ENCODE results near the gene F2. TPM values are rescaled to one million over a fixed set of nuclear protein-coding genes. Genes with fewer than 3 reads are reported as not detected.

Gene F2
- total RNA-seq, 1 donor from 2014 or later, result 0.19 TPM

GRCh38 chr11:46726206-46726862, 7.3 kb downstream of the F2 start:
- H3K36me3 Mint-ChIP-seq (ENCODE audit: unreplicated experiment), result no peaks in the 10 kb centered on the region
- no peak for DNase-seq (ENCODE audit: extremely low spot score, unreplicated experiment)
- no peak overlapping the region for H3K27ac Mint-ChIP-seq (ENCODE audit: unreplicated experiment)
- H3K9me3 Mint-ChIP-seq (ENCODE audit: unreplicated experiment), result no peaks in the 10 kb centered on the region
- TF ChIP-seq CTCF (IDR thresholded peaks at IDR 0.05), result no peak
- no peak overlapping the region for H3K4me3 Mint-ChIP-seq (ENCODE audit: unreplicated experiment)
- H3K27me3 Mint-ChIP-seq (ENCODE audit: unreplicated experiment), result no peaks in the 10 kb centered on the region
- no peaks in the 10 kb centered on the region for H3K4me1 Mint-ChIP-seq (ENCODE audit: unreplicated experiment)

DNA sequence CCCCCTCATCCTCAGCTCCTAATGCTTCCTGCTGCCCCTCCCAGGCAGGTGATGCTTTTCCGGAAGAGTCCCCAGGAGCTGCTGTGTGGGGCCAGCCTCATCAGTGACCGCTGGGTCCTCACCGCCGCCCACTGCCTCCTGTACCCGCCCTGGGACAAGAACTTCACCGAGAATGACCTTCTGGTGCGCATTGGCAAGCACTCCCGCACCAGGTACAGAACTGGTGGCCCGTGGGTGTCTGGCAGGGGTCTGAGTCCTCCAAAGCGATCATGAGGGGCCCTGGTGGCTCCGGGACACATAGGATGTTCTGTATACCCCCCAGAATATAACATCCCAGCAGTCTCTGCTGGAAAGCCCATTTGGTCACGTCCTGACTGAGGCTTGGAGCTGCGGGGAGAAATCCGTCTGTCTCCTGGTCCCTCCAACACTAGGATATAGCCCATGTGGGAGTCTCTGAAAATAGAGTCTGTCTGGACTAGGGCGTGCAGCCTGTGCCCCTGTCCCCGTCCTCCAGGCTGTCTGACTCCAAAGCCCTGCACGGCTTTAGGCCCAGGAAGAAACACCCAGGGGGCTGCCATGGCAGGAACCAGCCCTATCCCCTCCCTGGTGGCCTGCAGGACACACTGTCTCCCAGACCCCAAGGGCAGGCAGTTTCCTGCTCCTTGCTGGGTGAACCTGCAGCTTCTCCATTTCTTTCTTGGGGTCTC, 9.1 kb downstream of the F2 start:
- H3K27ac Mint-ChIP-seq (ENCODE audit: unreplicated experiment), result no peak overlapping the region
- H3K36me3 Mint-ChIP-seq (ENCODE audit: unreplicated experiment), result no peaks in the 10 kb centered on the region
- TF ChIP-seq CTCF (IDR thresholded peaks at IDR 0.05), result no peak
- H3K4me1 Mint-ChIP-seq (ENCODE audit: unreplicated experiment), result no peaks in the 10 kb centered on the region
- H3K27me3 Mint-ChIP-seq (ENCODE audit: unreplicated experiment), result no peaks in the 10 kb centered on the region
- no peaks in the 10 kb centered on the region for H3K9me3 Mint-ChIP-seq (ENCODE audit: unreplicated experiment)
- no peak for DNase-seq (ENCODE audit: extremely low spot score, unreplicated experiment)
- H3K4me3 Mint-ChIP-seq (ENCODE audit: unreplicated experiment), result no peak overlapping the region

- DNase-seq (ENCODE audit: extremely low spot score, unreplicated experiment), result no peak
- Mint-ChIP-seq H3K27me3 (ENCODE audit: unreplicated experiment) (no peaks in the 10 kb centered on the region), H3K4me3 (ENCODE audit: unreplicated experiment) (no peak overlapping the region), H3K9me3 (ENCODE audit: unreplicated experiment) (no peaks in the 10 kb centered on the region), H3K27ac (ENCODE audit: unreplicated experiment) (no peak overlapping the region), H3K36me3 (ENCODE audit: unreplicated experiment) (no peaks in the 10 kb centered on the region), H3K4me1 (ENCODE audit: unreplicated experiment) (no peaks in the 10 kb centered on the region)
- TF ChIP-seq CTCF (IDR thresholded peaks at IDR 0.05), result no peak
These were observed 9.6 kb downstream of the F2 start for GRCh38 chr11:46728659-46729040.

DNA sequence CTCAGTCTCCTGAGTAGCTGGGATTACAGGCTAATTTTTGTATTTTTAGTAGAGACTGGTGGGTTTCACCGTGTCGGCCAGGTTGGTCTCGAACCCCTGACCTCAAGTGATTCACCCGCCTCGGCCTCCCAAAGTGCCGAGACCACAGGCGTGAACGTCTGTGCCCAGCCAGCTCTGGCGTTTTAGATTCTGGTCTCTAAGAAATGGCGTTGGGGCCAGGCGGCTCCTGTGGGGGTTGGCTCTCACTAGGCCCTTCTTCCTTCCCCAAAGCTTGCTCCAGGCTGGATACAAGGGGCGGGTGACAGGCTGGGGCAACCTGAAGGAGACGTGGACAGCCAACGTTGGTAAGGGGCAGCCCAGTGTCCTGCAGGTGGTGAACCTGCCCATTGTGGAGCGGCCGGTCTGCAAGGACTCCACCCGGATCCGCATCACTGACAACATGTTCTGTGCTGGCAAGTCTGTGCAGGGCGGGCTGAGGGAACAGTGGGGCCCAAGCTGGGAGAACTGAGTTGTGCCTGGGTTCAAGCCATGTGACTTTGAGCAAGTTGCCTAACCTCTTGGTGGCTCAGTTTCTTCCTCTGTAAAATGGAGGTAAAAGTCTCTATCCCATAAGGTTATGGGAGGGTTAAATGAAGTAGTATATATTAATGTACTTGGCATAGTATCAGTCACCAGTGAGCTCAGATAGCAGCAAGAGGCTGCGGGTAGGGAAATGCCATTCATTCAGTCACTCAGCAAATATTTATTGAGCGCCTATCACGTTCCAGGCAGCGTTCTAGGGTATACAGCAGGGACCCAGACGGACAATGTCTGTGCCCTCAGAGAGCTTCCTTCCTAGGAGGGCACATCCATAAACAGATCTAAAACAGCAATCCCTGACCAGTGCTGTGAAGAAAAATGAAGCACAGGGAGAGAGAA, 10.4 kb downstream of the F2 start:
- Mint-ChIP-seq H3K9me3 (ENCODE audit: unreplicated experiment) (no peaks in the 10 kb centered on the region), H3K4me1 (ENCODE audit: unreplicated experiment) (no peaks in the 10 kb centered on the region), H3K36me3 (ENCODE audit: unreplicated experiment) (no peaks in the 10 kb centered on the region), H3K27me3 (ENCODE audit: unreplicated experiment) (no peaks in the 10 kb centered on the region), H3K27ac (ENCODE audit: unreplicated experiment) (no peak overlapping the region), H3K4me3 (ENCODE audit: unreplicated experiment) (no peak overlapping the region)
- no peak for TF ChIP-seq CTCF (IDR thresholded peaks at IDR 0.05)
- no peak for DNase-seq (ENCODE audit: extremely low spot score, unreplicated experiment)

GRCh38 chr11:46731545-46731944, 12.5 kb downstream of the F2 start:
- Mint-ChIP-seq H3K36me3 (ENCODE audit: unreplicated experiment) (no peaks in the 10 kb centered on the region), H3K27me3 (ENCODE audit: unreplicated experiment) (no peaks in the 10 kb centered on the region), H3K4me1 (ENCODE audit: unreplicated experiment) (peaks cover 4% of the 10 kb centered on the region), H3K4me3 (ENCODE audit: unreplicated experiment) (no peak overlapping the region), H3K27ac (ENCODE audit: unreplicated experiment) (no peak overlapping the region), H3K9me3 (ENCODE audit: unreplicated experiment) (no peaks in the 10 kb centered on the region)
- DNase-seq (ENCODE audit: extremely low spot score, unreplicated experiment), result no peak
- no peak for TF ChIP-seq CTCF (IDR thresholded peaks at IDR 0.05)

Measured in osteocyte (in vitro differentiated cells).